ENCODE measurements around the gene FCRL2.
"Not testable (repeated sequence)": the region's sequence is repeated elsewhere in the genome, so short reads cannot be mapped to it uniquely, and the experiment has no call there.

FCRL2 gene

GRCh38 chr1:157774412-157774811 lies 2.5 kb downstream of the FCRL2 start:
- H3K9me3 Mint-ChIP-seq = no peaks in the 10 kb centered on the region
- no peak overlapping the region for H3K27ac Mint-ChIP-seq
- no peak for DNase-seq
- H3K4me3 Mint-ChIP-seq = no peak overlapping the region
- H3K4me1 Mint-ChIP-seq (ENCODE audit: low read depth) = no peaks in the 10 kb centered on the region
- peaks cover 12% of the 10 kb centered on the region for H3K27me3 Mint-ChIP-seq
- H3K36me3 Mint-ChIP-seq (ENCODE audit: low read depth) = no peaks in the 10 kb centered on the region

GRCh38 chr1:157773493-157774350 lies 3.2 kb downstream of the FCRL2 start:
- peaks cover 12% of the 10 kb centered on the region for H3K27me3 Mint-ChIP-seq
- no peak overlapping the region for H3K27ac Mint-ChIP-seq
- no peak for DNase-seq
- no peak overlapping the region for H3K4me3 Mint-ChIP-seq
- H3K4me1 Mint-ChIP-seq (ENCODE audit: low read depth) = no peaks in the 10 kb centered on the region
- no peaks in the 10 kb centered on the region for H3K9me3 Mint-ChIP-seq
- H3K36me3 Mint-ChIP-seq (ENCODE audit: low read depth) = no peaks in the 10 kb centered on the region

- H3K36me3 Mint-ChIP-seq (ENCODE audit: low read depth) = no peaks in the 10 kb centered on the region
- no peak overlapping the region for H3K27ac Mint-ChIP-seq
- no peak for DNase-seq
These were observed 5.1 kb downstream of the FCRL2 start for GRCh38 chr1:157771661-157772425.

GRCh38 chr1:157770442-157771043 lies 6.4 kb downstream of the FCRL2 start:
- peaks cover 15% of the 10 kb centered on the region for H3K27me3 Mint-ChIP-seq
- DNase-seq = no peak
- no peaks in the 10 kb centered on the region for H3K36me3 Mint-ChIP-seq (ENCODE audit: low read depth)
- no peaks in the 10 kb centered on the region for H3K9me3 Mint-ChIP-seq
- H3K4me1 Mint-ChIP-seq (ENCODE audit: low read depth) = no peaks in the 10 kb centered on the region
- H3K4me3 Mint-ChIP-seq = no peak overlapping the region
- H3K27ac Mint-ChIP-seq = no peak overlapping the region

More at GRCh38 chr1:157771661-157772425, 5.1 kb downstream of the FCRL2 start:
- Mint-ChIP-seq H3K4me1 (ENCODE audit: low read depth) (no peaks in the 10 kb centered on the region), H3K9me3 (no peaks in the 10 kb centered on the region), H3K27me3 (peaks cover 15% of the 10 kb centered on the region), H3K4me3 (no peak overlapping the region)

GRCh38 chr1:157766792-157767191 lies 10.1 kb downstream of the FCRL2 start:
- H3K4me3 Mint-ChIP-seq = no peak overlapping the region
- H3K27ac Mint-ChIP-seq = no peak overlapping the region
- H3K36me3 Mint-ChIP-seq (ENCODE audit: low read depth) = no peaks in the 10 kb centered on the region
- H3K9me3 Mint-ChIP-seq = no peaks in the 10 kb centered on the region
- no peak for DNase-seq
- peaks cover 19% of the 10 kb centered on the region for H3K27me3 Mint-ChIP-seq
- H3K4me1 Mint-ChIP-seq (ENCODE audit: low read depth) = peaks cover 3% of the 10 kb centered on the region

- H3K27me3 Mint-ChIP-seq = peaks cover 11% of the 10 kb centered on the region
- H3K4me1 Mint-ChIP-seq (ENCODE audit: low read depth) = no peaks in the 10 kb centered on the region
- DNase-seq = no peak
- H3K36me3 Mint-ChIP-seq (ENCODE audit: low read depth) = no peaks in the 10 kb centered on the region
- peaks cover 7% of the 10 kb centered on the region for H3K9me3 Mint-ChIP-seq
- no peak overlapping the region for H3K4me3 Mint-ChIP-seq
- no peak overlapping the region for H3K27ac Mint-ChIP-seq
These were observed 18.9 kb downstream of the FCRL2 start for GRCh38 chr1:157758018-157758417.

- Mint-ChIP-seq H3K4me1 (ENCODE audit: low read depth) (no peaks in the 10 kb centered on the region), H3K27me3 (peaks cover 11% of the 10 kb centered on the region), H3K27ac (no peak overlapping the region), H3K36me3 (ENCODE audit: low read depth) (no peaks in the 10 kb centered on the region), H3K4me3 (no peak overlapping the region), H3K9me3 (no peaks in the 10 kb centered on the region)
- no peak for DNase-seq
These were observed 23.3 kb downstream of the FCRL2 start for GRCh38 chr1:157753611-157754010.

GRCh38 chr1:157751283-157751682 lies 25.6 kb downstream of the FCRL2 start:
- Mint-ChIP-seq H3K27ac (no peak overlapping the region), H3K27me3 (peaks cover 5% of the 10 kb centered on the region), H3K4me3 (no peak overlapping the region), H3K36me3 (ENCODE audit: low read depth) (no peaks in the 10 kb centered on the region), H3K9me3 (no peaks in the 10 kb centered on the region), H3K4me1 (ENCODE audit: low read depth) (peaks cover 2% of the 10 kb centered on the region)
- no peak for DNase-seq

- no peak overlapping the region for H3K27ac Mint-ChIP-seq
- no peak for DNase-seq
- H3K27me3 Mint-ChIP-seq = peaks cover 8% of the 10 kb centered on the region
- no peaks in the 10 kb centered on the region for H3K9me3 Mint-ChIP-seq
- H3K4me1 Mint-ChIP-seq (ENCODE audit: low read depth) = peaks cover 2% of the 10 kb centered on the region
- H3K4me3 Mint-ChIP-seq = no peak overlapping the region
- H3K36me3 Mint-ChIP-seq (ENCODE audit: low read depth) = no peaks in the 10 kb centered on the region
These were observed 28.6 kb downstream of the FCRL2 start for GRCh38 chr1:157748262-157748817.

GRCh38 chr1:157739229-157739901 lies 37.6 kb downstream of the FCRL2 start:
- H3K4me3 Mint-ChIP-seq = no peak overlapping the region
- H3K27ac Mint-ChIP-seq = no peak overlapping the region
- H3K9me3 Mint-ChIP-seq = no peaks in the 10 kb centered on the region
- no peaks in the 10 kb centered on the region for H3K4me1 Mint-ChIP-seq (ENCODE audit: low read depth)
- H3K27me3 Mint-ChIP-seq = peaks cover 5% of the 10 kb centered on the region
- DNase-seq = no peak
- H3K36me3 Mint-ChIP-seq (ENCODE audit: low read depth) = no peaks in the 10 kb centered on the region

GRCh38 chr1:157735991-157736390 lies 40.9 kb downstream of the FCRL2 start:
- H3K4me1 Mint-ChIP-seq (ENCODE audit: low read depth); DNase-seq; H3K36me3 Mint-ChIP-seq (ENCODE audit: low read depth); H3K27ac Mint-ChIP-seq; H3K27me3 Mint-ChIP-seq; H3K9me3 Mint-ChIP-seq; H3K4me3 Mint-ChIP-seq: not testable (repeated sequence)

- no peak for DNase-seq
- Mint-ChIP-seq H3K4me1 (ENCODE audit: low read depth) (peaks cover 9% of the 10 kb centered on the region), H3K4me3 (no peak overlapping the region), H3K36me3 (ENCODE audit: low read depth) (no peaks in the 10 kb centered on the region), H3K27ac (no peak overlapping the region), H3K27me3 (no peaks in the 10 kb centered on the region), H3K9me3 (no peaks in the 10 kb centered on the region)
These were observed 42.6 kb downstream of the FCRL2 start for GRCh38 chr1:157734321-157734720.

- Mint-ChIP-seq H3K4me1 (ENCODE audit: low read depth) (peaks cover 9% of the 10 kb centered on the region), H3K9me3 (no peaks in the 10 kb centered on the region), H3K4me3 (no peak overlapping the region), H3K27ac (no peak overlapping the region), H3K36me3 (ENCODE audit: low read depth) (no peaks in the 10 kb centered on the region), H3K27me3 (peaks cover 6% of the 10 kb centered on the region)
- no peak for DNase-seq
These were observed 44.2 kb downstream of the FCRL2 start for GRCh38 chr1:157732755-157733154.

- no peak overlapping the region for H3K4me3 Mint-ChIP-seq
- no peak overlapping the region for H3K27ac Mint-ChIP-seq
- peaks cover 4% of the 10 kb centered on the region for H3K36me3 Mint-ChIP-seq (ENCODE audit: low read depth)
- H3K27me3 Mint-ChIP-seq = peaks cover 6% of the 10 kb centered on the region
- peaks cover 16% of the 10 kb centered on the region for H3K9me3 Mint-ChIP-seq
- H3K4me1 Mint-ChIP-seq (ENCODE audit: low read depth) = peaks cover 18% of the 10 kb centered on the region
- no peak for DNase-seq
These were observed 51.7 kb downstream of the FCRL2 start for GRCh38 chr1:157725221-157725577.
